ENCODE data around the gene OPCML. TPM values are rescaled to one million over a fixed set of nuclear protein-coding genes. Genes with fewer than 3 reads are reported as not detected.

OPCML gene
- total and polyA plus RNA-seq, 2 donors (not counting 1 experiment from before 2014, with no cell fraction given): not detected

DNA sequence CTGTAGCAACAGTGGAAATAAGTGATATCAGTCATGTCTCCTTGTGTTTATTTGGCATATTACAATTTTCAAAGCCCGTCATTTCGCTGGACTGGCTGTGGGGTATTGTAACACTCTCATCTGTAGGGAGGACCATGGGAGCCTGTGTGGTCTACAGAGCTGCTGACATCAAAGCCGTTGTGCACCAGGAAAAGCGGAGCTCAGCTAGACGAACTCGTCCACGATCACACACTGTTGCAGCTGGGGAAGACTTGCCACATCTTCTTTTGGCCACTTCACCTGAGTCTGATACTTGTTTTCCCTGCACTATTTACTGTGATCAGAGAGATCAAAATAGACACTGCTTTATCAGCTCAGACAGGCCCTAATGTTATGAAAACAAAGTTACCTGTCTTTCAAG is 741.3 kb downstream of the OPCML start:
- H4K20me1 ChIP-seq (ENCODE audit: control insufficient read depth, insufficient read depth, low read length, poor library complexity, severe bottlenecking): no peaks in the 10 kb centered on the region
- no peaks in the 10 kb centered on the region for H3K36me3 ChIP-seq (replicated peaks in 1 of 2; ENCODE audit: control extremely low read depth in 1 of 2, control insufficient read depth in 1 of 2, extremely low read depth in 1 of 2, insufficient read depth in 2 of 2, low read length in 1 of 2)
- peaks cover 0 to 9% (median 0%) of the 10 kb centered on the region in 3 donors for H3K9me3 ChIP-seq (ENCODE audit: control extremely low read depth in 1 of 3, control insufficient read depth in 2 of 3, insufficient read depth in 1 of 3, low read length in 2 of 3)
- H3K4me3 Mint-ChIP-seq: no peak overlapping the region
- TF ChIP-seq CTCF (IDR thresholded peaks at IDR 0.05) (no peak), EZH2 (IDR thresholded peaks at IDR 0.05; ENCODE audit: borderline replicate concordance, insufficient read depth, low read depth, low read length, poor library complexity, severe bottlenecking) (no peak)
- WGBS (ENCODE audit: insufficient coverage): 91% methylated on average over 7 of the region's 7 CpGs
- H3K4me1 Mint-ChIP-seq: no peaks in the 10 kb centered on the region
- no peaks in the 10 kb centered on the region for H3K79me2 ChIP-seq (ENCODE audit: control insufficient read depth, insufficient read depth, low read length)
- H3K9me3 Mint-ChIP-seq (ENCODE audit: insufficient read depth): no peaks in the 10 kb centered on the region
- H3K9ac ChIP-seq (ENCODE audit: low read length): no peak overlapping the region
- DNase-seq: no peak
- H3K27ac ChIP-seq (ENCODE audit: low read length in 2 of 2): no peak overlapping the region
- ChIA-PET POLR2A (no interaction called here), CTCF (no interaction called here)
- H3K4me1 ChIP-seq (ENCODE audit: control insufficient read depth in 2 of 2, insufficient read depth in 2 of 2, low read length in 2 of 2): no peaks in the 10 kb centered on the region
- no peaks in the 10 kb centered on the region for H3K27me3 Mint-ChIP-seq
- H3K4me3 ChIP-seq (ENCODE audit: control extremely low read depth in 1 of 5, extremely low read depth in 1 of 5, insufficient read depth in 1 of 5, low read depth in 2 of 5, low read length in 4 of 5): no peak overlapping the region
- intact Hi-C loops (cut with micrococcal nuclease): no loop called here
- no peak for ATAC-seq (ENCODE audit: low read depth)
- H2AFZ ChIP-seq (ENCODE audit: insufficient read depth, low read depth, low read length, poor library complexity, severe bottlenecking): no peak overlapping the region
- H3K27ac Mint-ChIP-seq: no peak overlapping the region
- H3K27me3 ChIP-seq (replicated peaks in 1 of 4; ENCODE audit: control extremely low read depth in 1 of 4, control insufficient read depth in 3 of 4, insufficient read depth in 4 of 4, low read length in 3 of 4): no peaks in the 10 kb centered on the region
- no peak overlapping the region for H3K4me2 ChIP-seq (replicated peaks; ENCODE audit: low read depth, low read length, poor library complexity, severe bottlenecking)

DNA sequence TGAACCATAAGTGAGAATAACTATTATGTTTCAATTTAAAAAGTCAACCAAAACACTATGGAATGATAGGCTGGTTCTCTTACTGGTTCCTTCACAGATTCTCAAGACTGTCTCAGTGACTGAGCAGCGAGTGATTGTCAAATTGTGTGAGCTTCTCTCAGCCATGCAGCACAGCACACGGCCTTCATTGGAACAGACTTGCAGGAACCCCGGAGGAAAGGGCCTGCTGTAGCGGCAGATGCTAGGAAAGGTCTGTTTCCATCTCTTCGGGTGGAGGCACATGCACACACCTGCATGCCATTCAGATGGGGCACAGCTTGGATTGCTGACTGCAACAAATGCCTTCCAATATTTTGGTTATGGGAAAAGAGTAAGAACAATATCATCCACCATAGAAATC is 741.8 kb downstream of the OPCML start:
- H3K27me3 Mint-ChIP-seq: no peaks in the 10 kb centered on the region
- DNase-seq: no peak
- intact Hi-C loops (cut with micrococcal nuclease): no loop called here
- no peaks in the 10 kb centered on the region for H3K9me3 Mint-ChIP-seq (ENCODE audit: insufficient read depth)
- CTCF ChIA-PET: no interaction called here
- POLR2A ChIA-PET: no interaction called here
- Histone ChIP-seq H3K9ac (ENCODE audit: low read length) (no peak overlapping the region), H3K4me2 (replicated peaks; ENCODE audit: low read depth, low read length, poor library complexity, severe bottlenecking) (no peak overlapping the region), H3K9me3 (ENCODE audit: control extremely low read depth in 1 of 3, control insufficient read depth in 2 of 3, insufficient read depth in 1 of 3, low read length in 2 of 3) (peaks cover 0 to 9% (median 0%) of the 10 kb centered on the region in 3 donors), H3K27ac (ENCODE audit: low read length in 2 of 2) (no peak overlapping the region), H3K79me2 (ENCODE audit: control insufficient read depth, insufficient read depth, low read length) (no peaks in the 10 kb centered on the region), H3K4me1 (ENCODE audit: control insufficient read depth in 2 of 2, insufficient read depth in 2 of 2, low read length in 2 of 2) (no peaks in the 10 kb centered on the region), H3K4me3 (ENCODE audit: control extremely low read depth in 1 of 5, extremely low read depth in 1 of 5, insufficient read depth in 1 of 5, low read depth in 2 of 5, low read length in 4 of 5) (no peak overlapping the region), H3K36me3 (replicated peaks in 1 of 2; ENCODE audit: control extremely low read depth in 1 of 2, control insufficient read depth in 1 of 2, extremely low read depth in 1 of 2, insufficient read depth in 2 of 2, low read length in 1 of 2) (no peaks in the 10 kb centered on the region), H3K27me3 (replicated peaks in 1 of 4; ENCODE audit: control extremely low read depth in 1 of 4, control insufficient read depth in 3 of 4, insufficient read depth in 4 of 4, low read length in 3 of 4) (no peaks in the 10 kb centered on the region), H2AFZ (ENCODE audit: insufficient read depth, low read depth, low read length, poor library complexity, severe bottlenecking) (no peak overlapping the region), H4K20me1 (ENCODE audit: control insufficient read depth, insufficient read depth, low read length, poor library complexity, severe bottlenecking) (no peaks in the 10 kb centered on the region)
- no peak for TF ChIP-seq EZH2 (IDR thresholded peaks at IDR 0.05; ENCODE audit: borderline replicate concordance, insufficient read depth, low read depth, low read length, poor library complexity, severe bottlenecking)
- no peak for TF ChIP-seq CTCF (IDR thresholded peaks at IDR 0.05)
- ATAC-seq (ENCODE audit: low read depth): no peak
- H3K27ac Mint-ChIP-seq: no peak overlapping the region
- WGBS (ENCODE audit: insufficient coverage): 83% methylated on average over 4 of the region's 5 CpGs
- no peak overlapping the region for H3K4me3 Mint-ChIP-seq
- H3K4me1 Mint-ChIP-seq: no peaks in the 10 kb centered on the region
